GM12864 (cell line): ENCODE data around the gene NVL.

Experiments used
- DNase-seq: peaks from one replicate; pipeline ENCODE4 v3.0.0-alpha.2; 2011; ENCODE audit warnings: low read depth
- H3K4me3 ChIP-seq: 2 replicates; pipeline ENCODE4 v1.5.1; 2011; ENCODE audit warnings: mild to moderate bottlenecking, low read depth, low read length, control low read depth
- CTCF ChIP-seq: IDR thresholded peaks from 2 replicates; pipeline ENCODE4 v1.5.1; 2011; ENCODE audit warnings: low read depth, mild to moderate bottlenecking, moderate library complexity, low read length, control low read depth, inconsistent platforms; ENCODE audit errors: missing control alignments

NVL gene

GRCh38 chr1:224235813-224236493 lies 94.0 kb downstream of the NVL start:
- no peak for DNase-seq
- H3K4me3 ChIP-seq: no peak overlapping the region
- no peak for TF ChIP-seq CTCF

- H3K4me3 ChIP-seq: no peak overlapping the region
- no peak for TF ChIP-seq CTCF
Measured at GRCh38 chr1:224234017-224234416, 96.0 kb downstream of the NVL start.

GRCh38 chr1:224226849-224227502 lies 103.0 kb downstream of the NVL start:
- H3K4me3 ChIP-seq: no peak overlapping the region
- DNase-seq: no peak
- no peak for TF ChIP-seq CTCF

More at GRCh38 chr1:224234017-224234416, 96.0 kb downstream of the NVL start:
- DNase-seq: no peak

GRCh38 chr1:224223819-224224714 lies 105.9 kb downstream of the NVL start:
- no peak for TF ChIP-seq CTCF
- H3K4me3 ChIP-seq: no peak overlapping the region
- DNase-seq: no peak

GRCh38 chr1:224219612-224220059 lies 110.3 kb downstream of the NVL start:
- H3K4me3 ChIP-seq: no peak overlapping the region
- no peak for TF ChIP-seq CTCF
- no peak for DNase-seq

- TF ChIP-seq CTCF: no peak
- no peak overlapping the region for H3K4me3 ChIP-seq
Measured at GRCh38 chr1:224219011-224219611, 110.9 kb downstream of the NVL start.

More at GRCh38 chr1:224219011-224219611, 110.9 kb downstream of the NVL start:
- DNase-seq: no peak
